Measurements from ENCODE around the gene ETDA. TPM values are rescaled to one million over a fixed set of nuclear protein-coding genes. Genes with fewer than 3 reads are reported as not detected.

Gene ETDA
- total and polyA plus RNA-seq, 2 donors (not counting 1 experiment from before 2014, with no cell fraction given): not detected

- Histone ChIP-seq H3K4me3 (replicated peaks in 1 of 4; ENCODE audit: control extremely low read depth in 1 of 4, insufficient read depth in 1 of 4, low read depth in 3 of 4, low read length in 4 of 4) (no peak overlapping the region), H4K20me1 (ENCODE audit: control insufficient read depth, extremely low read depth, insufficient read depth, low read length) (no peaks in the 10 kb centered on the region), H3K36me3 (ENCODE audit: control insufficient read depth, insufficient read depth, low read length) (no peaks in the 10 kb centered on the region), H3K4me1 (ENCODE audit: control insufficient read depth, extremely low read depth, insufficient read depth, low read length) (no peaks in the 10 kb centered on the region), H3K27me3 (ENCODE audit: control insufficient read depth, insufficient read depth, low read length) (no peaks in the 10 kb centered on the region), H3K9me3 (ENCODE audit: control insufficient read depth, insufficient read depth, low read depth, low read length) (no peaks in the 10 kb centered on the region), H2AFZ (ENCODE audit: low read length) (no peak overlapping the region), H3K4me2 (ENCODE audit: extremely low read depth, insufficient read depth, low read length) (no peak overlapping the region), H3K27ac (ENCODE audit: insufficient read depth, low read length) (no peak overlapping the region), H3K9ac (ENCODE audit: insufficient read depth, low read length) (no peak overlapping the region), H3K79me2 (ENCODE audit: control insufficient read depth, insufficient read depth, low read length) (no peaks in the 10 kb centered on the region)
- TF ChIP-seq EZH2 (IDR thresholded peaks at IDR 0.05; ENCODE audit: low read length, missing control alignments) (no peak), CTCF (conservative IDR thresholded peaks at IDR 0.05 in 1 of 2, IDR thresholded peaks at IDR 0.05 in 1 of 2; ENCODE audit: low read depth in 1 of 2, low read length in 2 of 2) (no peak)
- no peak for DNase-seq (ENCODE audit: low read depth in 2 of 2)
These were observed 12.3 kb downstream of the ETDA start for GRCh38 chrX:135264206-135264605.

GRCh38 chrX:135273162-135273561, 21.3 kb downstream of the ETDA start:
- Histone ChIP-seq H2AFZ (ENCODE audit: low read length) (no peak overlapping the region), H3K4me1 (ENCODE audit: control insufficient read depth, extremely low read depth, insufficient read depth, low read length) (no peaks in the 10 kb centered on the region), H3K9ac (ENCODE audit: insufficient read depth, low read length) (no peak overlapping the region), H3K27me3 (ENCODE audit: control insufficient read depth, insufficient read depth, low read length) (no peaks in the 10 kb centered on the region), H3K4me3 (replicated peaks in 1 of 4; ENCODE audit: control extremely low read depth in 1 of 4, insufficient read depth in 1 of 4, low read depth in 3 of 4, low read length in 4 of 4) (no peak overlapping the region), H3K27ac (ENCODE audit: insufficient read depth, low read length) (no peak overlapping the region), H3K79me2 (ENCODE audit: control insufficient read depth, insufficient read depth, low read length) (no peaks in the 10 kb centered on the region), H3K4me2 (ENCODE audit: extremely low read depth, insufficient read depth, low read length) (no peak overlapping the region), H3K36me3 (ENCODE audit: control insufficient read depth, insufficient read depth, low read length) (no peaks in the 10 kb centered on the region), H4K20me1 (ENCODE audit: control insufficient read depth, extremely low read depth, insufficient read depth, low read length) (no peaks in the 10 kb centered on the region), H3K9me3 (ENCODE audit: control insufficient read depth, insufficient read depth, low read depth, low read length) (no peaks in the 10 kb centered on the region)
- no peak for TF ChIP-seq EZH2 (IDR thresholded peaks at IDR 0.05; ENCODE audit: low read length, missing control alignments)
- TF ChIP-seq CTCF (conservative IDR thresholded peaks at IDR 0.05 in 1 of 2, IDR thresholded peaks at IDR 0.05 in 1 of 2; ENCODE audit: low read depth in 1 of 2, low read length in 2 of 2): no peak
- DNase-seq (ENCODE audit: low read depth in 2 of 2): no peak

- Histone ChIP-seq H3K4me3 (replicated peaks in 1 of 4; ENCODE audit: control extremely low read depth in 1 of 4, insufficient read depth in 1 of 4, low read depth in 3 of 4, low read length in 4 of 4) (no peak overlapping the region), H4K20me1 (ENCODE audit: control insufficient read depth, extremely low read depth, insufficient read depth, low read length) (no peaks in the 10 kb centered on the region), H3K9ac (ENCODE audit: insufficient read depth, low read length) (no peak overlapping the region), H3K27me3 (ENCODE audit: control insufficient read depth, insufficient read depth, low read length) (no peaks in the 10 kb centered on the region), H3K36me3 (ENCODE audit: control insufficient read depth, insufficient read depth, low read length) (no peaks in the 10 kb centered on the region), H3K9me3 (ENCODE audit: control insufficient read depth, insufficient read depth, low read depth, low read length) (no peaks in the 10 kb centered on the region), H3K27ac (ENCODE audit: insufficient read depth, low read length) (no peak overlapping the region), H3K79me2 (ENCODE audit: control insufficient read depth, insufficient read depth, low read length) (no peaks in the 10 kb centered on the region), H2AFZ (ENCODE audit: low read length) (no peak overlapping the region), H3K4me2 (ENCODE audit: extremely low read depth, insufficient read depth, low read length) (no peak overlapping the region), H3K4me1 (ENCODE audit: control insufficient read depth, extremely low read depth, insufficient read depth, low read length) (no peaks in the 10 kb centered on the region)
- TF ChIP-seq EZH2 (IDR thresholded peaks at IDR 0.05; ENCODE audit: low read length, missing control alignments) (no peak), CTCF (conservative IDR thresholded peaks at IDR 0.05 in 1 of 2, IDR thresholded peaks at IDR 0.05 in 1 of 2; ENCODE audit: low read depth in 1 of 2, low read length in 2 of 2) (no peak)
- DNase-seq (ENCODE audit: low read depth in 2 of 2): no peak
These were observed 24.1 kb downstream of the ETDA start for GRCh38 chrX:135275973-135276372.
